Smooth muscle cell (in vitro differentiated cells): ENCODE data around the gene PLEKHH1. TPM values are rescaled to one million over a fixed set of nuclear protein-coding genes. Genes with fewer than 3 reads are reported as not detected.
A peak's percentile ranks its signal among the peaks of the same experiment; 100 is the strongest.
"Not testable (repeated sequence)": the region's sequence is repeated elsewhere in the genome, so short reads cannot be mapped to it uniquely, and the experiment has no call there.

Experiments used
- DNase-seq: peaks from one replicate; lab custom pipeline; 2025; ENCODE audit not compliant: unreplicated experiment; lab: John Stamatoyannopoulos, UW
- H2AFZ ChIP-seq: fragments of 200-600 bp; sonication (generic); 2 replicates; pipeline ENCODE4 v1.6.0; 2016; ENCODE audit warnings: antibody characterized with exemption, low read depth, mild to moderate bottlenecking
- H3F3A ChIP-seq: fragments of 200-600 bp; sonication (generic); 2 replicates; pipeline ENCODE4 v1.6.0; 2017; ENCODE audit warnings: antibody characterized with exemption, low read depth
- H3K27ac ChIP-seq: fragments of 200-600 bp; sonication (generic); 2 replicates; pipeline ENCODE4 v1.5.1; 2016; ENCODE audit warnings: low read depth, mild to moderate bottlenecking
- H3K27me3 ChIP-seq: fragments of 200-600 bp; sonication (generic); 2 replicates; pipeline ENCODE4 v1.6.1; 2016; ENCODE audit warnings: low read depth, mild to moderate bottlenecking
- H3K36me3 ChIP-seq: fragments of 200-600 bp; sonication (generic); 2 replicates; pipeline ENCODE4 v1.5.1; 2016; ENCODE audit warnings: low read depth
- H3K4me1 ChIP-seq: fragments of 200-600 bp; sonication (generic); 2 replicates; pipeline ENCODE4 v1.5.1; 2016; ENCODE audit warnings: low read depth
- H3K4me2 ChIP-seq: fragments of 200-600 bp; sonication (generic); 2 replicates; pipeline ENCODE4 v1.6.0; 2016; ENCODE audit warnings: mild to moderate bottlenecking
- H3K4me3 ChIP-seq: fragments of 200-600 bp; sonication (generic); 2 replicates; pipeline ENCODE4 v1.5.1; 2016; ENCODE audit warnings: mild to moderate bottlenecking
- H3K79me2 ChIP-seq: fragments of 200-600 bp; sonication (generic); 2 replicates; pipeline ENCODE4 v1.6.0; 2016; ENCODE audit warnings: low read depth, mild to moderate bottlenecking
- H3K9ac ChIP-seq: fragments of 200-600 bp; sonication (generic); 2 replicates; pipeline ENCODE4 v1.6.0; 2016; ENCODE audit warnings: low read depth
- H3K9me3 ChIP-seq: fragments of 200-600 bp; sonication (generic); replicated peaks from 2 replicates; pipeline ENCODE4 v1.5.1; 2016; ENCODE audit warnings: low read depth
- H4K20me1 ChIP-seq: fragments of 200-600 bp; sonication (generic); 2 replicates; pipeline ENCODE4 v1.6.0; 2016; ENCODE audit warnings: low read depth
- WGBS: methylation state at CpG from one replicate; pipeline ENCODE4 v1.1.7; 2016; ENCODE audit warnings: low lambda C conversion rate; 5-methylcytosine and 5-hydroxymethylcytosine counted together
- polyA plus RNA-seq: library from polyadenylated mRNA; unstranded; fragments of >200 nt; fragmentation: Nextera tagmentation; extraction: Ambion mirVana; gene quantifications from 2 replicates; pipeline ENCODE4 v1.2.1, GENCODE V29; 2016
- total RNA-seq: library from RNA; depleted of rRNA; stranded (reverse); fragments of >200 nt; gene quantifications from 2 replicates; pipeline ENCODE4 v1.2.3, GENCODE V29; 2014
- TF ChIP-seq, protein P1 (sequence below): fragments of 200-600 bp; sonication (generic); IDR thresholded peaks from 2 replicates; pipeline ENCODE4 v1.5.1; 2017; ENCODE audit warnings: borderline replicate concordance, mild to moderate bottlenecking, antibody characterized with exemption; ENCODE audit not compliant: insufficient read depth, poor library complexity, severe bottlenecking

The PLEKHH1 gene
- total and polyA plus RNA-seq, 2 experiments from 2014 or later = 0.88 to 12.1 TPM

GRCh38 chr14:67622675-67623074 lies 89.6 kb downstream of the PLEKHH1 start:
- peak overlapping the region; percentile 93 for H3K27ac ChIP-seq
- H4K20me1 ChIP-seq = no peaks in the 10 kb centered on the region
- H3K36me3 ChIP-seq = no peaks in the 10 kb centered on the region
- H3K4me1 ChIP-seq = peaks cover 9% of the 10 kb centered on the region
- no peaks in the 10 kb centered on the region for H3K79me2 ChIP-seq
- TF ChIP-seq, protein P1, sequence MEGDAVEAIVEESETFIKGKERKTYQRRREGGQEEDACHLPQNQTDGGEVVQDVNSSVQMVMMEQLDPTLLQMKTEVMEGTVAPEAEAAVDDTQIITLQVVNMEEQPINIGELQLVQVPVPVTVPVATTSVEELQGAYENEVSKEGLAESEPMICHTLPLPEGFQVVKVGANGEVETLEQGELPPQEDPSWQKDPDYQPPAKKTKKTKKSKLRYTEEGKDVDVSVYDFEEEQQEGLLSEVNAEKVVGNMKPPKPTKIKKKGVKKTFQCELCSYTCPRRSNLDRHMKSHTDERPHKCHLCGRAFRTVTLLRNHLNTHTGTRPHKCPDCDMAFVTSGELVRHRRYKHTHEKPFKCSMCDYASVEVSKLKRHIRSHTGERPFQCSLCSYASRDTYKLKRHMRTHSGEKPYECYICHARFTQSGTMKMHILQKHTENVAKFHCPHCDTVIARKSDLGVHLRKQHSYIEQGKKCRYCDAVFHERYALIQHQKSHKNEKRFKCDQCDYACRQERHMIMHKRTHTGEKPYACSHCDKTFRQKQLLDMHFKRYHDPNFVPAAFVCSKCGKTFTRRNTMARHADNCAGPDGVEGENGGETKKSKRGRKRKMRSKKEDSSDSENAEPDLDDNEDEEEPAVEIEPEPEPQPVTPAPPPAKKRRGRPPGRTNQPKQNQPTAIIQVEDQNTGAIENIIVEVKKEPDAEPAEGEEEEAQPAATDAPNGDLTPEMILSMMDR = no peak
- 7% methylated on average over 4 of the region's 4 CpGs for WGBS
- H3F3A ChIP-seq = peaks cover 6% of the 10 kb centered on the region
- H3K27me3 ChIP-seq = no peaks in the 10 kb centered on the region
- peak overlapping the region; percentile 76 for H3K9ac ChIP-seq
- H2AFZ ChIP-seq = peak overlapping the region; percentile 29
- peak overlapping the region; percentile 75 for H3K4me2 ChIP-seq
- DNase-seq = no peak
- peak overlapping the region; percentile 8 for H3K4me3 ChIP-seq
- H3K9me3 ChIP-seq = no peaks in the 10 kb centered on the region

DNA sequence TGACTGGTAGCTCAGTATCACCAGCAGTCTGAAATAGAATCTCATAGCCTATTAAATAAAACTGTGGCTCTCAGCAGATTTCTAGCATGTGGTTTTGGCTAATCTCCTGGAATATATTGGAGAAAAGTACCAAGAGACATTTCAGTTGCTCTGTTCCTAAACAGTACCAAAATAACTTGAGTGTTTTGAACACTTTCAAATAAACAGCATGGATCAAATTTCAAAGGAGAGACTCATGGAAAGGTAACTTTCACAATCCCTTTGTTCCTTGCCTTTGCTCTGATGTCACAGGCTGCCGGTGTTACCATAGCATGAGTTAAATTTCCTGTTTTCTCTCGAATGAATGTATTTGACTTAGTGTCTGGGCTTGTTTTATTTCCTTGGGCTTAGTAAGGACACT lies 90.0 kb downstream of the PLEKHH1 start:
- Histone ChIP-seq H3K4me2 (peak overlapping the region; percentile 75), H2AFZ (peak overlapping the region; percentile 29), H3K36me3 (no peaks in the 10 kb centered on the region), H3K79me2 (no peaks in the 10 kb centered on the region), H3K27ac (peak overlapping the region; percentile 93), H3K9me3 (no peaks in the 10 kb centered on the region), H4K20me1 (no peaks in the 10 kb centered on the region), H3K9ac (peak overlapping the region; percentile 76), H3F3A (peaks cover 6% of the 10 kb centered on the region), H3K4me1 (peaks cover 9% of the 10 kb centered on the region), H3K27me3 (no peaks in the 10 kb centered on the region), H3K4me3 (peak overlapping the region; percentile 8)
- TF ChIP-seq, protein P1 = no peak
- WGBS = 4% methylated on average over 2 of the region's 2 CpGs
- DNase-seq = no peak

GRCh38 chr14:67626131-67626530 lies 93.0 kb downstream of the PLEKHH1 start:
- H3K27me3 ChIP-seq, H3K36me3 ChIP-seq, H3K27ac ChIP-seq, H4K20me1 ChIP-seq, H2AFZ ChIP-seq, H3K79me2 ChIP-seq, H3K4me1 ChIP-seq, H3K4me2 ChIP-seq, H3F3A ChIP-seq, DNase-seq, H3K9me3 ChIP-seq, H3K9ac ChIP-seq, H3K4me3 ChIP-seq: not testable (repeated sequence)
- WGBS = 100% methylated on average over 1 of the region's 1 CpG

- no peak overlapping the region for H3K9ac ChIP-seq
- no peaks in the 10 kb centered on the region for H4K20me1 ChIP-seq
- no peaks in the 10 kb centered on the region for H3K27me3 ChIP-seq
- H3K4me1 ChIP-seq = no peaks in the 10 kb centered on the region
- no peak overlapping the region for H3K4me3 ChIP-seq
- H3F3A ChIP-seq = peaks cover 1% of the 10 kb centered on the region
- no peaks in the 10 kb centered on the region for H3K36me3 ChIP-seq
- no peak for DNase-seq
- no peak overlapping the region for H3K27ac ChIP-seq
- H3K9me3 ChIP-seq = no peaks in the 10 kb centered on the region
- H3K4me2 ChIP-seq = no peak overlapping the region
- TF ChIP-seq, protein P1 = no peak
- H2AFZ ChIP-seq = no peak overlapping the region
- H3K79me2 ChIP-seq = no peaks in the 10 kb centered on the region
Observed at GRCh38 chr14:67627519-67627918, 94.4 kb downstream of the PLEKHH1 start.
